ENCODE results near the gene LITAFD.
"Not testable (repeated sequence)": the region's sequence is repeated elsewhere in the genome, so short reads cannot be mapped to it uniquely, and the experiment has no call there.

LITAFD gene

GRCh38 chr16:8864480-8865110 is 17.6 kb upstream of the LITAFD start:
- Mint-ChIP-seq H3K4me3 (no peak overlapping the region), H3K4me1 (ENCODE audit: low read depth) (peaks cover 40% of the 10 kb centered on the region), H3K27ac (peak overlapping the region; percentile 65), H3K36me3 (ENCODE audit: low read depth) (peaks cover 9% of the 10 kb centered on the region), H3K9me3 (no peaks in the 10 kb centered on the region), H3K27me3 (no peaks in the 10 kb centered on the region)

- peaks cover 45% of the 10 kb centered on the region for H3K4me1 Mint-ChIP-seq (ENCODE audit: low read depth)
- peak overlapping the region; percentile 31 for H3K27ac Mint-ChIP-seq
- H3K36me3 Mint-ChIP-seq (ENCODE audit: low read depth), result peaks cover 9% of the 10 kb centered on the region
- H3K4me3 Mint-ChIP-seq, result no peak overlapping the region
- H3K27me3 Mint-ChIP-seq, result no peaks in the 10 kb centered on the region
- H3K9me3 Mint-ChIP-seq, result no peaks in the 10 kb centered on the region
Observed at GRCh38 chr16:8865145-8865882, 16.8 kb upstream of the LITAFD start.

- Mint-ChIP-seq H3K36me3 (ENCODE audit: low read depth) (peaks cover 9% of the 10 kb centered on the region), H3K27ac (no peak overlapping the region), H3K4me1 (ENCODE audit: low read depth) (peaks cover 53% of the 10 kb centered on the region), H3K27me3 (no peaks in the 10 kb centered on the region), H3K9me3 (no peaks in the 10 kb centered on the region), H3K4me3 (peak overlapping the region; percentile 39)
Observed at GRCh38 chr16:8866118-8866883, 15.8 kb upstream of the LITAFD start.

- peaks cover 9% of the 10 kb centered on the region for H3K36me3 Mint-ChIP-seq (ENCODE audit: low read depth)
- peak overlapping the region; percentile 99 for H3K4me3 Mint-ChIP-seq
- no peaks in the 10 kb centered on the region for H3K9me3 Mint-ChIP-seq
- peak overlapping the region; percentile 95 for H3K27ac Mint-ChIP-seq
- no peaks in the 10 kb centered on the region for H3K27me3 Mint-ChIP-seq
- peaks cover 54% of the 10 kb centered on the region for H3K4me1 Mint-ChIP-seq (ENCODE audit: low read depth)
Observed at GRCh38 chr16:8866884-8867215, 15.3 kb upstream of the LITAFD start.

GRCh38 chr16:8867216-8867931 is 14.8 kb upstream of the LITAFD start:
- Mint-ChIP-seq H3K27me3 (no peaks in the 10 kb centered on the region), H3K36me3 (ENCODE audit: low read depth) (peaks cover 7% of the 10 kb centered on the region), H3K9me3 (no peaks in the 10 kb centered on the region), H3K4me3 (peak overlapping the region; percentile 99), H3K4me1 (ENCODE audit: low read depth) (peaks cover 54% of the 10 kb centered on the region), H3K27ac (peak overlapping the region; percentile 95)

- peak overlapping the region; percentile 95 for H3K27ac Mint-ChIP-seq
- no peaks in the 10 kb centered on the region for H3K9me3 Mint-ChIP-seq
- no peaks in the 10 kb centered on the region for H3K27me3 Mint-ChIP-seq
- H3K4me1 Mint-ChIP-seq (ENCODE audit: low read depth), result peaks cover 54% of the 10 kb centered on the region
- peaks cover 7% of the 10 kb centered on the region for H3K36me3 Mint-ChIP-seq (ENCODE audit: low read depth)
- peak overlapping the region; percentile 99 for H3K4me3 Mint-ChIP-seq
Observed at GRCh38 chr16:8867932-8868415, 14.2 kb upstream of the LITAFD start.

GRCh38 chr16:8868416-8869211 is 13.5 kb upstream of the LITAFD start, which contains the start of gene CARHSP1:
TSS of gene CARHSP1 (minus strand) at chr16:8869006. CDS start at chr16:8859328, 9,678 bp downstream.
- Mint-ChIP-seq H3K27me3 (no peaks in the 10 kb centered on the region), H3K36me3 (ENCODE audit: low read depth) (peaks cover 7% of the 10 kb centered on the region), H3K27ac (peak within 1 kb of the TSS; percentile 95), H3K4me1 (ENCODE audit: low read depth) (peaks cover 54% of the 10 kb centered on the region), H3K4me3 (peak within 1 kb of the TSS; percentile 99), H3K9me3 (no peaks in the 10 kb centered on the region)

GRCh38 chr16:8869212-8869987 is 12.8 kb upstream of the LITAFD start:
- peaks cover 7% of the 10 kb centered on the region for H3K36me3 Mint-ChIP-seq (ENCODE audit: low read depth)
- H3K4me1 Mint-ChIP-seq (ENCODE audit: low read depth), result peaks cover 46% of the 10 kb centered on the region
- peak overlapping the region; percentile 87 for H3K4me3 Mint-ChIP-seq
- no peaks in the 10 kb centered on the region for H3K27me3 Mint-ChIP-seq
- H3K9me3 Mint-ChIP-seq, result no peaks in the 10 kb centered on the region
- H3K27ac Mint-ChIP-seq, result peak overlapping the region; percentile 95

- peaks cover 44% of the 10 kb centered on the region for H3K4me1 Mint-ChIP-seq (ENCODE audit: low read depth)
- H3K36me3 Mint-ChIP-seq (ENCODE audit: low read depth); H3K4me3 Mint-ChIP-seq; H3K9me3 Mint-ChIP-seq; H3K27me3 Mint-ChIP-seq; H3K27ac Mint-ChIP-seq: not testable (repeated sequence)
Observed at GRCh38 chr16:8869988-8870241, 12.2 kb upstream of the LITAFD start.

- Mint-ChIP-seq H3K27ac (no peak overlapping the region), H3K4me3 (no peak overlapping the region), H3K27me3 (no peaks in the 10 kb centered on the region), H3K36me3 (ENCODE audit: low read depth) (peaks cover 7% of the 10 kb centered on the region), H3K4me1 (ENCODE audit: low read depth) (peaks cover 29% of the 10 kb centered on the region), H3K9me3 (no peaks in the 10 kb centered on the region)
Observed at GRCh38 chr16:8872071-8872470, 10.1 kb upstream of the LITAFD start.

- Mint-ChIP-seq H3K36me3 (ENCODE audit: low read depth) (no peaks in the 10 kb centered on the region), H3K27ac (no peak overlapping the region), H3K27me3 (no peaks in the 10 kb centered on the region), H3K4me1 (ENCODE audit: low read depth) (peaks cover 19% of the 10 kb centered on the region), H3K9me3 (no peaks in the 10 kb centered on the region), H3K4me3 (no peak overlapping the region)
Observed at GRCh38 chr16:8872967-8873865, 8.9 kb upstream of the LITAFD start.

- H3K9me3 Mint-ChIP-seq; H3K27me3 Mint-ChIP-seq; H3K4me3 Mint-ChIP-seq; H3K36me3 Mint-ChIP-seq (ENCODE audit: low read depth); H3K27ac Mint-ChIP-seq: not testable (repeated sequence)
- H3K4me1 Mint-ChIP-seq (ENCODE audit: low read depth), result peaks cover 23% of the 10 kb centered on the region
Observed at GRCh38 chr16:8873866-8874195, 8.3 kb upstream of the LITAFD start.

GRCh38 chr16:8874388-8874787 is 7.8 kb upstream of the LITAFD start:
- Mint-ChIP-seq H3K4me3 (no peak overlapping the region), H3K27me3 (no peaks in the 10 kb centered on the region), H3K27ac (no peak overlapping the region), H3K9me3 (no peaks in the 10 kb centered on the region), H3K4me1 (ENCODE audit: low read depth) (peaks cover 19% of the 10 kb centered on the region), H3K36me3 (ENCODE audit: low read depth) (no peaks in the 10 kb centered on the region)

All from stimulated activated naive CD8-positive, alpha-beta T cell treated with anti-CD3 and anti-CD28 coated beads, Interleukin-15, Interleukin-2, amounts not matched to agents 100 ng/mL and 50 ng/mL, for 24 hours (primary cell).